Ovary (tissue), 9 donors: Measurements from ENCODE around the gene DBH. TPM values are rescaled to one million over a fixed set of nuclear protein-coding genes. Genes with fewer than 3 reads are reported as not detected.

Source experiments
- DNase-seq, 5 donors: peaks; one replicate each; pipeline ENCODE4 v3.0.0-alpha.2; 2019 to 2020
- H3K27ac ChIP-seq, 2 donors: fragments of 200-600 bp; one replicate each; pipeline versions ENCODE4 v1.5.1 to v1.8.0; 2019 to 2022
- H3K27me3 ChIP-seq: fragments of 200-600 bp; one replicate; pipeline ENCODE4 v1.8.0; 2022
- H3K36me3 ChIP-seq: fragments of 200-600 bp; sonication (generic); one replicate; pipeline ENCODE4 v1.5.1; 2019
- H3K4me1 ChIP-seq: one replicate; pipeline ENCODE4 v1.8.1; 2013; ENCODE audit warnings: mild to moderate bottlenecking, moderate library complexity; ENCODE audit not compliant: insufficient read depth
- H3K4me3 ChIP-seq: fragments of 200-600 bp; sonication (generic); one replicate; pipeline ENCODE4 v1.5.1; 2017
- H3K9me3 ChIP-seq, 2 donors: fragments of 200-600 bp in 1 of 2; sonication (generic) in 1 of 2; one replicate each; pipeline versions ENCODE4 v1.5.1 to v1.8.1; 2013 to 2019; ENCODE audit warnings: mild to moderate bottlenecking in 1 of 2, moderate library complexity in 1 of 2
- CTCF ChIP-seq, 3 donors: fragments of 450-650 bp in 2 of 3; fragments of 200-600 bp in 1 of 3; IDR thresholded peaks; one replicate each; pipeline versions ENCODE4 v1.5.1 to v1.8.0; 2016 to 2022; ENCODE audit warnings: antibody characterized with exemption in 3 of 3, mild to moderate bottlenecking in 1 of 3
- EP300 ChIP-seq: sonication (generic); formaldehyde crosslinking; IDR thresholded peaks from one replicate; pipeline ENCODE4 v1.6.1; 2017; ENCODE audit warnings: antibody characterized with exemption
- POLR2A ChIP-seq: fragments of 450-650 bp; IDR thresholded peaks from one replicate; pipeline ENCODE4 v1.6.1; 2017; ENCODE audit warnings: antibody characterized with exemption, mild to moderate bottlenecking, moderate library complexity
- WGBS, 3 donors: extraction: QIAGEN DNeasy Blood & Tissue Kit in 1 of 3; methylation state at CpG; one replicate each; pipeline versions ENCODE4 v1.1.5 to v1.1.7; 2013 to 2017; 5-methylcytosine and 5-hydroxymethylcytosine counted together
- intact Hi-C, 4 donors: fragments of 100-400 bp; cut with DNase I; formaldehyde crosslinking; loops; one replicate each; pipeline versions ENCODE4 v1.11.0 to v1.15.1; 2022 to 2023
- polyA plus RNA-seq, 2 donors: library from polyadenylated mRNA; stranded (reverse); fragments of 200-250 nt in 1 of 2; fragments of 350-450 nt in 1 of 2; fragmentation: Illumina TruSeq in 1 of 2; extraction: RNeasy Lipid Tissue Mini Kit (QIAGEN cat#74804) in 1 of 2; gene quantifications; one replicate each; pipeline ENCODE4 v1.2.3, GENCODE V29; 2013 to 2014
- total RNA-seq, 7 donors: library from RNA; depleted of rRNA in 2 of 7; stranded (reverse); fragments of >200 nt in 2 of 7; fragmentation: NEBNext Ultra II Directional in 3 of 7; extraction: Animal tissue kit (Norgen Biotek cat#: 25700) in 3 of 7; gene quantifications; one replicate each; pipeline versions ENCODE4 v1.1.0 to v1.2.4, GENCODE V29; 2016 to 2023
- donor health status: DM: no; HTN: no; CAD: no; lungs with moderate emphysema.
- donor health status: DM: no; HTN: no; CAD: no.
- donor health status: Bipolar disorder and iron deficiency.
- donor health status: DM: yes; HTN: yes; CAD: no.
- donor health status: DM: no; HTN: no; CAD: no.
- donor health status: DM: yes; HTN: yes; CAD: no.

The DBH gene
- total and polyA plus RNA-seq, 9 donors, result 0.28 TPM; not detected in 8

GRCh38 chr9:133614678-133615077, 21.5 kb upstream of the DBH start:
- DNase-seq, result no peak
- Histone ChIP-seq H3K27ac (no peak overlapping the region), H3K27me3 (no peaks in the 10 kb centered on the region), H3K36me3 (no peaks in the 10 kb centered on the region), H3K4me3 (no peak overlapping the region), H3K4me1 (no peaks in the 10 kb centered on the region), H3K9me3 (no peaks in the 10 kb centered on the region)
- TF ChIP-seq CTCF (IDR thresholded peaks at IDR 0.05) (no peak), EP300 (no peak), POLR2A (no peak)
- 55 to 65% (median 55%) methylated on average over 5 of the region's 5 CpGs for whole genome bisulfite sequencing, 3 donors
- intact Hi-C loops, result no loop called here

- intact Hi-C loops, result no loop called here
- H3K9me3 ChIP-seq, result no peaks in the 10 kb centered on the region
- no peak for DNase-seq
- WGBS, 3 donors, result 34 to 47% (median 38%) methylated on average over 16 of the region's 16 CpGs
- no peak overlapping the region for H3K27ac ChIP-seq
- H3K36me3 ChIP-seq, result no peaks in the 10 kb centered on the region
- no peaks in the 10 kb centered on the region for H3K4me1 ChIP-seq
- no peak for TF ChIP-seq EP300
- H3K4me3 ChIP-seq, result no peak overlapping the region
- H3K27me3 ChIP-seq, result no peaks in the 10 kb centered on the region
Measured at GRCh38 chr9:133615186-133615585, 21.0 kb upstream of the DBH start.

DNA sequence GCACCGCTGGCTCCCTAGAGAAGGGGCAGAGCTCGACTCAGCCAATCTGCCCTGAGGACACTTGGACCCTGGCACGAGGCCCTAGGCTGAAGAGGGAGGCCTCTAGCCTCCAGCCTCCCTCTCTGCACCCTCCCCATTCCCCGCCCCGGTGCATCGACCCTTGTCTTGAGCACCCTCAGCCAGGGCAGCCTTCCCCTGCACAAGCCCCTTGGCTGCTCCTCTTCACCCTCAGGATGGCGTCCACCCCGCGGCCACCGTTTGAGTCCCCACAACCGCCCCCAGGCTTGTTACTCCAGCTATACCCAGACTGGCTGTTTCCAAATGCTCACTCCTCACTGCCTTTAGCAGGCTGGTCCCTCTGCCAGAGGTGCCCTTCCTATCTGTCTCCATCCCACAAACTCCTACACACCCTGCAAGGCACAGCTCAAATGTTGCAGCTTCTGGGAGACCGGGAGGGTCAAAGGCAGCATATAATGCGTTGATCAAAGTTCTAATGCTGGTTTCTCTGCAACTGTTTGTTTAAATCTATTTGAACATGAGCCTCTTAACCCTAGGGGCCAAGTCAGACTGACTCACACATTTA, 20.5 kb upstream of the DBH start:
- H3K27me3 ChIP-seq, result no peaks in the 10 kb centered on the region
- H3K4me3 ChIP-seq, result no peak overlapping the region
- WGBS, 3 donors, result 56 to 78% (median 76%) methylated on average over 13 of the region's 13 CpGs
- H3K36me3 ChIP-seq, result no peaks in the 10 kb centered on the region
- TF ChIP-seq CTCF (IDR thresholded peaks at IDR 0.05) (no peak), POLR2A (no peak), EP300 (no peak)
- no peaks in the 10 kb centered on the region for H3K4me1 ChIP-seq
- intact Hi-C loops, result no loop called here
- no peak for DNase-seq
- H3K27ac ChIP-seq, result no peak overlapping the region
- no peaks in the 10 kb centered on the region for H3K9me3 ChIP-seq

GRCh38 chr9:133616643-133617405, 19.3 kb upstream of the DBH start:
- WGBS, 3 donors, result 76 to 82% (median 81%) methylated on average over 13 of the region's 13 CpGs
- intact Hi-C loops, result no loop called here

More at GRCh38 chr9:133616643-133617405, 19.3 kb upstream of the DBH start:
- no peak for TF ChIP-seq CTCF (IDR thresholded peaks at IDR 0.05)
- no peak for TF ChIP-seq EP300
- no peak for TF ChIP-seq POLR2A
- no peaks in the 10 kb centered on the region for H3K4me1 ChIP-seq
- H3K27me3 ChIP-seq, result no peaks in the 10 kb centered on the region
- no peak overlapping the region for H3K4me3 ChIP-seq
- H3K27ac ChIP-seq, result no peak overlapping the region
- H3K9me3 ChIP-seq, result no peaks in the 10 kb centered on the region
- H3K36me3 ChIP-seq, result no peaks in the 10 kb centered on the region
- DNase-seq, result no peak
